HUES64 (cell line): ENCODE measurements around the gene MRPL22.
"Not testable (repeated sequence)": the region's sequence is repeated elsewhere in the genome, so short reads cannot be mapped to it uniquely, and the experiment has no call there.

Source experiments
- H3K27ac ChIP-seq: 2 replicates; pipeline ENCODE4 v1.7.0; 2013; ENCODE audit warnings: low read depth, low read length, inconsistent platforms
- H3K27me3 ChIP-seq: 2 replicates; pipeline ENCODE4 v1.6.1; 2013; ENCODE audit warnings: mild to moderate bottlenecking, low read length; ENCODE audit not compliant: insufficient read depth
- H3K36me3 ChIP-seq: 2 replicates; pipeline ENCODE4 v1.6.1; 2013; ENCODE audit warnings: mild to moderate bottlenecking, low read length; ENCODE audit not compliant: insufficient read depth
- H3K4me1 ChIP-seq: 2 replicates; pipeline ENCODE4 v1.6.1; 2013; ENCODE audit warnings: mild to moderate bottlenecking, low read length, moderate library complexity; ENCODE audit not compliant: insufficient read depth
- H3K4me3 ChIP-seq: 2 replicates; pipeline ENCODE4 v1.5.1; 2013; ENCODE audit warnings: mild to moderate bottlenecking, low read length, moderate library complexity
- H3K9ac ChIP-seq: 2 replicates; pipeline ENCODE4 v1.6.1; 2013; ENCODE audit warnings: mild to moderate bottlenecking, low read depth, low read length
- H3K9me3 ChIP-seq: 2 replicates; pipeline ENCODE4 v1.6.1; 2013; ENCODE audit warnings: low read depth, low read length; ENCODE audit not compliant: insufficient read depth
- WGBS: fragments of 150-250, 120-280 bp; methylation state at CpG from one replicate; pipeline ENCODE4 v1.1.7; 2013; ENCODE audit warnings: missing lambda C conversion rate; 5-methylcytosine and 5-hydroxymethylcytosine counted together

Gene MRPL22

GRCh38 chr5:154970759-154971158 lies 29.9 kb downstream of the MRPL22 start:
- H3K9me3 ChIP-seq, result no peaks in the 10 kb centered on the region
- H3K27me3 ChIP-seq, result no peaks in the 10 kb centered on the region
- no peak overlapping the region for H3K9ac ChIP-seq
- no peak overlapping the region for H3K27ac ChIP-seq
- no peaks in the 10 kb centered on the region for H3K4me1 ChIP-seq
- H3K36me3 ChIP-seq, result peaks cover 20% of the 10 kb centered on the region
- no peak overlapping the region for H3K4me3 ChIP-seq

GRCh38 chr5:154971501-154971900 lies 30.6 kb downstream of the MRPL22 start:
- no peak overlapping the region for H3K9ac ChIP-seq
- no peaks in the 10 kb centered on the region for H3K27me3 ChIP-seq
- WGBS, result 67% methylated on average over 1 of the region's 2 CpGs
- H3K4me1 ChIP-seq, result no peaks in the 10 kb centered on the region
- no peaks in the 10 kb centered on the region for H3K9me3 ChIP-seq
- H3K36me3 ChIP-seq, result peaks cover 20% of the 10 kb centered on the region
- H3K27ac ChIP-seq, result no peak overlapping the region
- no peak overlapping the region for H3K4me3 ChIP-seq

GRCh38 chr5:154972476-154973080 lies 31.7 kb downstream of the MRPL22 start:
- Histone ChIP-seq H3K9me3 (no peaks in the 10 kb centered on the region), H3K27ac (no peak overlapping the region)

GRCh38 chr5:154976082-154976481 lies 35.2 kb downstream of the MRPL22 start:
- not testable (repeated sequence) for H3K9ac ChIP-seq, H3K9me3 ChIP-seq, H3K4me1 ChIP-seq, H3K4me3 ChIP-seq, H3K36me3 ChIP-seq, H3K27me3 ChIP-seq, H3K27ac ChIP-seq
- 94% methylated on average over 9 of the region's 9 CpGs for WGBS

More at GRCh38 chr5:154972476-154973080, 31.7 kb downstream of the MRPL22 start:
- Histone ChIP-seq H3K4me1 (no peaks in the 10 kb centered on the region), H3K4me3 (no peak overlapping the region), H3K36me3 (peaks cover 12% of the 10 kb centered on the region; the same call in 1 of the 2 replicates), H3K9ac (no peak overlapping the region), H3K27me3 (no peaks in the 10 kb centered on the region)
- WGBS, result 78% methylated on average over 2 of the region's 2 CpGs

- no CpG with 5 or more reads among the region's 1 CpG for WGBS
- no peaks in the 10 kb centered on the region for H3K27me3 ChIP-seq
- H3K9ac ChIP-seq, result no peak overlapping the region
- no peak overlapping the region for H3K4me3 ChIP-seq
- H3K27ac ChIP-seq, result no peak overlapping the region
- no peaks in the 10 kb centered on the region for H3K9me3 ChIP-seq
- H3K4me1 ChIP-seq, result no peaks in the 10 kb centered on the region
- H3K36me3 ChIP-seq, result no peaks in the 10 kb centered on the region
Observed at GRCh38 chr5:154977409-154977808, 36.5 kb downstream of the MRPL22 start.

GRCh38 chr5:154978294-154978693 lies 37.4 kb downstream of the MRPL22 start:
- H3K9me3 ChIP-seq, H3K9ac ChIP-seq, H3K36me3 ChIP-seq, H3K4me3 ChIP-seq, H3K27me3 ChIP-seq, H3K4me1 ChIP-seq, H3K27ac ChIP-seq: not testable (repeated sequence)
- whole genome bisulfite sequencing, result 92% methylated on average over 2 of the region's 2 CpGs

- no peaks in the 10 kb centered on the region for H3K4me1 ChIP-seq
- no peaks in the 10 kb centered on the region for H3K36me3 ChIP-seq
- H3K27ac ChIP-seq, result no peak overlapping the region
Observed at GRCh38 chr5:154984946-154985516, 44.2 kb downstream of the MRPL22 start.

GRCh38 chr5:154986151-154986550 lies 45.3 kb downstream of the MRPL22 start:
- Histone ChIP-seq H3K27me3 (no peaks in the 10 kb centered on the region), H3K4me3 (no peak overlapping the region), H3K9me3 (no peaks in the 10 kb centered on the region), H3K9ac (no peak overlapping the region), H3K4me1 (no peaks in the 10 kb centered on the region), H3K36me3 (no peaks in the 10 kb centered on the region), H3K27ac (no peak overlapping the region)
- WGBS, result 96% methylated on average over 3 of the region's 4 CpGs

More at GRCh38 chr5:154984946-154985516, 44.2 kb downstream of the MRPL22 start:
- no peaks in the 10 kb centered on the region for H3K9me3 ChIP-seq
- H3K27me3 ChIP-seq, result no peaks in the 10 kb centered on the region
- H3K9ac ChIP-seq, result no peak overlapping the region
- 90% methylated on average over 7 of the region's 8 CpGs for whole genome bisulfite sequencing
- H3K4me3 ChIP-seq, result no peak overlapping the region

GRCh38 chr5:154989626-154990025 lies 48.8 kb downstream of the MRPL22 start:
- 49% methylated on average over 2 of the region's 2 CpGs for WGBS
- Histone ChIP-seq H3K36me3 (no peaks in the 10 kb centered on the region), H3K4me3 (no peak overlapping the region)

GRCh38 chr5:154993461-154993860 lies 52.6 kb downstream of the MRPL22 start:
- Histone ChIP-seq H3K36me3 (no peaks in the 10 kb centered on the region), H3K4me1 (no peaks in the 10 kb centered on the region), H3K27ac (no peak overlapping the region), H3K9me3 (no peaks in the 10 kb centered on the region), H3K9ac (no peak overlapping the region), H3K4me3 (no peak overlapping the region), H3K27me3 (no peaks in the 10 kb centered on the region)
- WGBS, result 96% methylated on average over 1 of the region's 2 CpGs

More at GRCh38 chr5:154989626-154990025, 48.8 kb downstream of the MRPL22 start:
- no peak overlapping the region for H3K9ac ChIP-seq
- H3K27ac ChIP-seq, result no peak overlapping the region
- no peaks in the 10 kb centered on the region for H3K27me3 ChIP-seq
- no peaks in the 10 kb centered on the region for H3K9me3 ChIP-seq
- H3K4me1 ChIP-seq, result no peaks in the 10 kb centered on the region

- 68% methylated on average over 4 of the region's 4 CpGs for WGBS
- Histone ChIP-seq H3K9me3 (no peaks in the 10 kb centered on the region), H3K27ac (no peak overlapping the region), H3K27me3 (no peaks in the 10 kb centered on the region), H3K9ac (no peak overlapping the region), H3K36me3 (no peaks in the 10 kb centered on the region), H3K4me1 (no peaks in the 10 kb centered on the region), H3K4me3 (no peak overlapping the region)
Observed at GRCh38 chr5:154995679-154996078, 54.8 kb downstream of the MRPL22 start.

GRCh38 chr5:154997746-154998145 lies 56.9 kb downstream of the MRPL22 start:
- H3K9me3 ChIP-seq, result no peaks in the 10 kb centered on the region
- no peak overlapping the region for H3K4me3 ChIP-seq
- H3K27ac ChIP-seq, result no peak overlapping the region
- 92% methylated on average over 5 of the region's 5 CpGs for WGBS
- H3K9ac ChIP-seq, result no peak overlapping the region
- H3K4me1 ChIP-seq, result no peaks in the 10 kb centered on the region
- H3K36me3 ChIP-seq, result no peaks in the 10 kb centered on the region
- no peaks in the 10 kb centered on the region for H3K27me3 ChIP-seq
